ENCODE data around the gene OSBPL2. TPM values are rescaled to one million over a fixed set of nuclear protein-coding genes. Genes with fewer than 3 reads are reported as not detected.
A peak's percentile ranks its signal among the peaks of the same experiment; 100 is the strongest.

The OSBPL2 gene
- total RNA-seq, 2 donors from 2014 or later, result 46.7 to 50.3 TPM

DNA sequence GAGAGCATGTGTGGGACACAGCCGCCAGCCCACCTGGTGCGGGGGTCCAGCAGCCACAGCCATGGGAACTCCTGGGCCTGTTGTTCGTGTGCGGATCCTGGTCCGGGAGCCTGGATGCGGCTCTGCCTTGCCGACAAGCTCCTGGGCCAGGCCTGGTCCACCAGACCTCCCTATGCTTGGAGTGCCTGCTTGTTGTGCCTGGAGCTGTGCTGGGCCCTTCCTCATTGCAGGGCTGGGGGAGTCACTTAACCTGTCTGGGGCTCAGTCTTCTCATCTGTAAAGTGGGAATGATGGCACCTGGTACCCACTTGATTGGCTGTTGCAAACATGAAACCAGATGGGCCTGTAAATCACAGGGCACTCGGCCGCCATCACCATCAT, 2.6 kb upstream of the OSBPL2 start:
- peaks cover 12% of the 10 kb centered on the region for H3K4me1 Mint-ChIP-seq
- H3K27ac ChIP-seq (ENCODE audit: low read depth, low read length), result no peak overlapping the region
- H3K4me3 Mint-ChIP-seq, result no peak overlapping the region
- no peak for DNase-seq
- H3K4me3 ChIP-seq (ENCODE audit: low read length), result no peak overlapping the region
- H3K9ac ChIP-seq (ENCODE audit: extremely low read depth, low read length, poor library complexity, severe bottlenecking), result no peak overlapping the region
- H3K36me3 ChIP-seq (ENCODE audit: control insufficient read depth, insufficient read depth, low read length), result no peaks in the 10 kb centered on the region
- WGBS, 2 experiments (ENCODE audit: insufficient coverage in 1 of 2, insufficient read length in 1 of 2), result 92 to 95% methylated on average over 7 to 9 of the region's 9 CpGs
- peaks cover 1% of the 10 kb centered on the region for H3K9me3 Mint-ChIP-seq
- H3K27me3 ChIP-seq (ENCODE audit: control insufficient read depth, insufficient read depth, low read length, poor library complexity, severe bottlenecking), result no peaks in the 10 kb centered on the region
- peaks cover 9% of the 10 kb centered on the region for H3K36me3 Mint-ChIP-seq (ENCODE audit: low read depth)
- no peak overlapping the region for H3K27ac Mint-ChIP-seq
- no peaks in the 10 kb centered on the region for H3K9me3 ChIP-seq (ENCODE audit: control insufficient read depth, low read length)
- H3K4me1 ChIP-seq (ENCODE audit: control insufficient read depth, insufficient read depth, low read length), result no peaks in the 10 kb centered on the region
- no peak for TF ChIP-seq CTCF (conservative IDR thresholded peaks at IDR 0.05)
- H3K27me3 Mint-ChIP-seq (ENCODE audit: insufficient read depth), result peaks cover 3% of the 10 kb centered on the region

GRCh38 chr20:62236200-62236599, 2.1 kb upstream of the OSBPL2 start:
- no peaks in the 10 kb centered on the region for H3K9me3 ChIP-seq (ENCODE audit: control insufficient read depth, low read length)
- no peak overlapping the region for H3K27ac Mint-ChIP-seq
- no peak overlapping the region for H3K9ac ChIP-seq (ENCODE audit: extremely low read depth, low read length, poor library complexity, severe bottlenecking)
- H3K9me3 Mint-ChIP-seq, result peaks cover 1% of the 10 kb centered on the region
- H3K27me3 ChIP-seq (ENCODE audit: control insufficient read depth, insufficient read depth, low read length, poor library complexity, severe bottlenecking), result no peaks in the 10 kb centered on the region
- no peak overlapping the region for H3K4me3 ChIP-seq (ENCODE audit: low read length)
- no peak for TF ChIP-seq CTCF (conservative IDR thresholded peaks at IDR 0.05)
- 83 to 89% methylated on average over 3 to 6 of the region's 6 CpGs for WGBS, 2 experiments (ENCODE audit: insufficient coverage in 1 of 2, insufficient read length in 1 of 2)
- no peaks in the 10 kb centered on the region for H3K4me1 ChIP-seq (ENCODE audit: control insufficient read depth, insufficient read depth, low read length)
- H3K27me3 Mint-ChIP-seq (ENCODE audit: insufficient read depth), result no peaks in the 10 kb centered on the region
- H3K36me3 ChIP-seq (ENCODE audit: control insufficient read depth, insufficient read depth, low read length), result no peaks in the 10 kb centered on the region
- H3K27ac ChIP-seq (ENCODE audit: low read depth, low read length), result peak overlapping the region; percentile 84
- H3K36me3 Mint-ChIP-seq (ENCODE audit: low read depth), result peaks cover 12% of the 10 kb centered on the region
- H3K4me3 Mint-ChIP-seq, result no peak overlapping the region
- peaks cover 12% of the 10 kb centered on the region for H3K4me1 Mint-ChIP-seq
- DNase-seq, result no peak

GRCh38 chr20:62236766-62237513, 1.4 kb upstream of the OSBPL2 start:
- H3K27me3 Mint-ChIP-seq (ENCODE audit: insufficient read depth), result no peaks in the 10 kb centered on the region
- TF ChIP-seq CTCF (conservative IDR thresholded peaks at IDR 0.05), result no peak
- Histone ChIP-seq H3K4me3 (ENCODE audit: low read length) (no peak overlapping the region), H3K36me3 (ENCODE audit: control insufficient read depth, insufficient read depth, low read length) (no peaks in the 10 kb centered on the region), H3K27ac (ENCODE audit: low read depth, low read length) (peak overlapping the region; percentile 84), H3K9me3 (ENCODE audit: control insufficient read depth, low read length) (no peaks in the 10 kb centered on the region), H3K9ac (ENCODE audit: extremely low read depth, low read length, poor library complexity, severe bottlenecking) (no peak overlapping the region), H3K27me3 (ENCODE audit: control insufficient read depth, insufficient read depth, low read length, poor library complexity, severe bottlenecking) (no peaks in the 10 kb centered on the region), H3K4me1 (ENCODE audit: control insufficient read depth, insufficient read depth, low read length) (no peaks in the 10 kb centered on the region)
- DNase-seq, result peak; percentile 65
- H3K9me3 Mint-ChIP-seq, result peaks cover 1% of the 10 kb centered on the region
- WGBS, 2 experiments (ENCODE audit: insufficient coverage in 1 of 2, insufficient read length in 1 of 2), result 40 to 73% methylated on average over 11 to 28 of the region's 28 CpGs
- peaks cover 12% of the 10 kb centered on the region for H3K4me1 Mint-ChIP-seq
- no peak overlapping the region for H3K27ac Mint-ChIP-seq
- no peak overlapping the region for H3K4me3 Mint-ChIP-seq
- peaks cover 19% of the 10 kb centered on the region for H3K36me3 Mint-ChIP-seq (ENCODE audit: low read depth)
